ENCODE data around the gene FANCD2.
"Not testable (repeated sequence)": the region's sequence is repeated elsewhere in the genome, so short reads cannot be mapped to it uniquely, and the experiment has no call there.

The FANCD2 gene

DNA sequence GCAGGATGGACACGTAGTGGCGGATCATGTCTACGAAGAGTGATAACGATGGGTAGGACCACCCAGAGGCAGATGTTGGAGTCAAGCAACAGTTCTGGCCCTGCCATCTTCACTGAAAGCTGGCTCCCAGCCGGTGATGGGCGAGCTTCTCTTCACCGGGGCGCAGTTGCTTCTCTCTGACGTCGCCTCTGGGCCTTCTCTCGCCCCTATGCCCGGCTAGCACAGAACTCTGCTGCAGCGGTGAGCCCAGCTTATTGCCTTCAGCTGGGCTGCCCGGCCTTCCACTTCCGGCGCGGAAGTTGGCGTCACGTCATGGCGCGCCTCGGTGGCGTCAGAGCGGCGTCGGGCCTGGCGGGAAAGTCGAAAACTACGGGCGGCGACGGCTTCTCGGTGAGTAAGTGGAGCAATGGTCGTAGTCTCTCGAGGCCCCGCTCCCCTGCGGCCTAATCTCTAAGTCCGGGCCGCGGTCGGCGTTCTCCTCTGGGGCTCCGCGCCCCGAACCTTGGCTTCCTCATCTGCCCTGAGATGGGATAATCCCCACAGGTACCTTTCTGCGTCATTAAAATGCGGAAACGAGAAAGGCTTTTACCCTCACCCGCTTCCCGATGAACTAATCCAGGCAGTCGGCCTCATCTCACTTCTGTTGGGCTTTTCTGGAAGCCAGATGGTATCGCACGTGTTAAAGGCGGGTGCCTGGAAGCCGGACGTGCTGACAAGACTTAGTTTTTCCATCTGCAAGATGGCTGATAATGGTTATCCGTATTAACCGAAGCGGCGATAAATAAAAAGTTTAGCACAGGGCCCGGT is at the start of gene FANCD2:
TSS of gene FANCD2 (plus strand) at position 354 of the 807 bp plus-strand sequence. CDS start 2,221 bp downstream, outside the sequence.
- peak; percentile 83 for DNase-seq

DNA sequence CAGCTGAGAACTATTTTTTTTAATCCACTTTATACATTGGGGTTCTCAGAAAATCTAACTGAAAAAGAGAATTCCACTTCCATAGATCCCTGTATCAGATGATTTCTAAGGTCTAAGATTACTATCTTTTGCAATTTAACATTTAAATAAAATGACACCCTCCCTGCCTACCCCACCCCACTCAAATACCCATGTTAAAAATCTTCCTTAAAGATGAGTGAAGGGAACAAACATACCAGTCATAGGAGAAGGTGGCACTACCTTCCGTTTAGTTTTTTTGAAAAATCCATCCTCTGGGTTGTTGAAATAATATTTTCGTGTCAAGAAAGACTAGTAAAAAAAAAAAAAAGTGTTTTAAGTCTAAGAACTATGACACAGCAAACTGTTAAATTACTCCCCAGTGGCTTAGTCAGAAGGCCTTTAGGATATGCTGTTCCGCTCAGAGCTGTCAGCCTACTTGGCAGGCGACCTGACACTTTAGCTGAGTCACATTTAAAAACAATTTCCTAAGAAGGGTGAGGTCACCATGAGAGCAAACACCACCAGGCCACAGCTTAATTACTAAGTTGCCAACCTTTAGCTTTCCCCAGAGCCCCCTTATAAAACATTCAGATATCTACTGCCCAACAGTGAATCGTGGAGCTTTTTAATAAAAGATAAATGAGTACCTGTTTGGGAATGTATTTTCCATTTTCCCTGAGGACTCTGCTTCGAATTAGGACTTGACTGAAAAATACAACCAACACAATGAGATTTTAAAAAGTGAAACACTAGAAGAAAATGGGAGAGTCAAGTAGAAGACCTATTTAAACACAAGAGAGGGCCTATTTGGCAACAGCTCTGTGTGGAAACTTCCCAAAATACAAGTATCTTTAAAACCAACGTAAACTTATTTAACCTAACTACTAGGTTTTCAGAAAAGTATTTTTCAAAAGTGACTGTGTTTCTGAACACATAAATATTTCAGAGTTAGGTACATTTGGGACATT is 49.2 kb upstream of the FANCD2 start:
- DNase-seq, result no peak

DNA sequence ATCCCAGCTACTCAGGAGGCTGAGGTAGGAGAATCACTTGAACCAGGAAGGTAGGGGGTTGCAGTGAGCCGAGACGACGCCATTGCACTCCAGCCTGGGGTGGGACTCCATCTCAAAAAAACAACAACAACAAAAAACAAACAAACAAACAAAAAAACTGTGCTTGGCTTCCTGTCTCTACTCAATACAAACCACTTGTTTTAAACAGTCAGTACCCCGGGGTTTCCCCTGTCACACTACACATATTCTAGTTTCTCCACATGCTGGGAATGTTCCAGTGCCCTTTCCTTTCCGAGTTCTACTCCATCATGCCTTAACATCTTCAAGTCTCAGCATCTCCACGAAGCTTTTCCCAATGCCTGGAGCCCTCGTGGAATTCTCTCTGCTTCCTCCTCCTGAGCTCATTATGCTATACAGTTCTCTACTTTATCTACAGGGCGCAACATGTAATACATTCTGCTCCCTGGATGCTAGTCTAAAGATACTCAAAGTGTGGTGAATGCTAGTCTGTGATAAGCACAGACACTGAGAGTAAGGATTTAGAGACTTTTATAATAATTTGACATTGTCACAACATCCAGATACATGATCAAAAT is 47.4 kb upstream of the FANCD2 start:
- DNase-seq, result no peak

DNA sequence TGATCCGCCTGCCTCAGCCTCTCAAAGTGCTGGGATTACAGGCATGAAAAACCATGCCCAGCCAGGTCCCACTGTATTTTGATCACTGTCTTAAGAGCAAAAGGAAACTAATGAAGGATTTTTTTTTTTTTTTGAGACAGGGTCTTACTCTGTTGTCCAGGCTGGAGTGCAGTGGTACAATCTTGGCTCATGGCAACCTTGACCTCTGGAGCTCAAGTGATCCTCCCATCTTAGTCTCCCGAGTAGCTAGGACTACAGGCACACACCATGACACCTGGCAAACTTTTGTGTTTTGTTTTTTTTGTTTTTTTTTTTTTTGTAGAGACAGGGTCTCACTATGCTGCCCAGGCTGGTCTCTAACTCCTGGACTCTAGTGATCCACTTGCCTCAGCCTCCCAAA is 46.0 kb upstream of the FANCD2 start:
- no peak for DNase-seq

DNA sequence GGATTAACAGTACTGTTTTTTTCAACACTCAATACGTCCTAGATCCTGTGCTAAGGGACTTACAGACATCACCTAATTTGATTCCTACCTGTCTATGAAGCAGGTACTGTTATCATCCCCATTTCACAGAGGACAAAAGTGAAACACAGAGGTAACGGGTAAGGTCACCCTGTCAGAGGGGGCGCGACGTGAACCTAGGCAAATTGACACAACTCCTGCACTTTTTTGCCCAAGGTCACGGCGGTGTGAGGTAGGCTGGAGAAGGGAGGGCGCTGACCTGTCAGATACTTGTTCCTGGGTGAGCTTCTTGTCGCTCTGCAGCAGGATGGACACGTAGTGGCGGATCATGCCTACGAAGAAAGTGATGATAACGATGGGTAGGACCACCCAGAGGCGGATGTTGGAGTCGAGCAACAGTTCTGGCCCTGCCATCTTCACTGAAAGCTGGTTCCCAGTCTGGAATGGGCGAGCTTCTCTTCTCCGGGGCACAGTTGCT is 40.0 kb upstream of the FANCD2 start:
- DNase-seq, result no peak

DNA sequence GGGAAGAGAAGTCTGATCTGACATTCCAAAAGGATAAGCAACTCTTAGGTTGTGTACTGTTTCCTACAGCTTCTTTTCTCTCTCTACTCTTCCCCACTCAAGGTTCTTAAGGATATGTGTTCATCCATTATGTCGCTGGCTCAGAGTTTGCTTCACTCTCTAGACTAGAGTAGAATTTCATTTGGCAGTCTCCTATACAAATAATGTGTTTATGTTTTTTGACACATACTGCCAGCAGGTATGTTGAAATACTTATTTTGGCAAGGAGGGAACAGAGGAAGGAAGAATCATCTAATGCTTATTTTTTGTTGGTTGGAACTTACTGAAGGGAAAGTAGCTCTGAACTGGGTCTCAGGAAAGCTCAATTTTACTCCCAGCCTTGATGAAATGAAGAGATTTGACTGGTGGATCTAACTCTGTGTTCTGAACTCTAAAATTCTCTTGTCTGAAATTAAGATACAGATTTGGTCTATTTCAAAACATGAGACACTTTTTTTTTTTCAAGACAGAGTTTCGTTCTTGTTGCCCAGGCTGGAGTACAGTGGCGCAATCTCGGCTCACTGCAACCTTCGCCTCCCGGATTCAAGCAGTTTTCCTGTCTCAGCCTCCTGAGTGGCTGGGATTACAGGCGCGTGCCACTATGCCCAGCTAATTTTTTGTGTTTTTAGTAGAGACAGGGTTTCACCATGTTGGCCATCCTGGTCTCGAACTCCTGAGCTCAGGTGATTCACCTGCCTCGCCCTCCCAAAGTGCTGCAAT is 32.0 kb upstream of the FANCD2 start:
- DNase-seq, result no peak

DNA sequence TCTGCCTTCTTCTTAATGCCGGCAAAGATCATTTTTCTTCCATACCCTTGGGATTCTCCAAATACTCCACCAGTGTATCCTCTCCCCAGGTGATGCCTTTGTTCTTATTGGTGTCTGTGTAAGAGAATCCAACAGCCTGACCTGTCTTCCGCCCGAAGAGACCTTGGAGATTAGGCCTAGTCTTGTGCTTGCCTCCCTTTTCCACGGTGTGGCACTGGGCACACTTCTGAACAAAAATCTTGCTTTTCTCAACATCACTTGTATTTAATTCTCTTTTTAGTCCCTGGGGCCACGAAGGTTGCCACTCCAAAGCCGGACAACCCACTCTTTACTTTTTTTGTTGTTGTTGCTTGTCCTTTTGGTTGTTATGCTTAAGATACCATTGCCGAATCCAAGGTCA is 25.6 kb upstream of the FANCD2 start:
- no peak for DNase-seq

DNA sequence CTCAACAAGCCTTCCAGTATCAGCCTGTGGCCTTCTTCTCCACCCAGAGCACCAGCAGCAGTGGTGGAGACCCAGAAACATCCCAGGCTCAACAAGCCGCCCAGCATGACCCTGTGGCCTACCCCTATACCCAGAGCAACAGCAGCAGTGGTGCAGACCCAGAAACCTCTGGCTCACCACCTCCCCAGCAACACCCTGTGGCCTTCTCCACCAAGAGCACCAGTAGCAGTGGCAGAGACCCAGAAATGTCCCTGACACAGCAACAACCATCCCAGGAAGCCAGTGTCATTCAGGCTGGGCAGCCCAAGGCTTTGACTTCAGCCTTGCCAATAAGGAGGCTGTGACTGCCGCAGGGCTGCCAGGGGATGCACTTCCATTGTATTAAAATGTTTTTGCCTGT is 23.3 kb upstream of the FANCD2 start:
- DNase-seq, result no peak

DNA sequence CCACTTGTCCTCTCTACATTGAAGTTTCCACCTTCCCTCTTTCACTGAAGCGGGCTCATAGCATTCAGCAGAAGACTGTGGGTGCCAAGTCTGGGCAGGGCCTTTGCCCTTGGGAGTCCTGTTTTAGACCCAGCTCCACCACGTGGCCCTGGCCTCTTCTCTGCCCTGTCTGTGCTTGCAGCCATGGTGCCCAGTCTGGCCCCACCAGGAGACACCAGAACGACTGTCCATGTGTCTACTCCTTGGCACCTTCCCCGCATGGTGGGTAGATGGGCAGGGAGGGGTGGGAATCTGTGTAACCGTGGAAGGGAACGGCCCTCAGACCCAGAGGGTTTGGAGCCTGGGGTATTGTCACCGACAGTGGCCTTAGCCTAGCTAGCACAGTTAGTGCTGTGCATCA is 21.7 kb upstream of the FANCD2 start:
- no peak for DNase-seq

DNA sequence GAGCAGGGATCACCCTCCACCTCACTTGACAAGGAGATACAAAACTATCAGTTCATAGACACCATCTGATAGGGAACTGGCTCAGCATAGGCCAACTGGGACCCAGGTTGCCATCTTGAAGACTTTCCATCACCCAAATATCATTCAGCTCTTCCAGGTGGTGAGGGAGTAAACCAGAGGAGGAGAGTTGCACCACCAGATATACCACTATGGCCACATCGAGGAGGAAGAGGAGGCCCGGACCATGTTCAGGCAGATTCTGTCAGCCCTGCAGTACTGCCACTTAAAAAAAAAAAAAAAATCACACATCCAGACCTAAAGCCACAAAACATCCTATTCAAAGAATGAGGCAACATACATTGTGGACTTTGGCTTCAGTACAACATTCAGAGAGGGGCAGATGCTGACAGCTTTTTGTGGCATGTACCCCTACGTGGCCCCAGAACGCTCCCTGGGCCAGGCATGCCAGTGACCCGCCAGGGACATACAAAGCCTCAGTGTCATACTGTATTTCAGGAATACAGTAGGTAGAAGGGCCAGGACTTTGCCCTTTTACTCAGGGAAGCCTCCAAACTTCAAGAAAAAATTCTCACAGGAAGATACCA is 21.2 kb upstream of the FANCD2 start:
- no peak for DNase-seq

DNA sequence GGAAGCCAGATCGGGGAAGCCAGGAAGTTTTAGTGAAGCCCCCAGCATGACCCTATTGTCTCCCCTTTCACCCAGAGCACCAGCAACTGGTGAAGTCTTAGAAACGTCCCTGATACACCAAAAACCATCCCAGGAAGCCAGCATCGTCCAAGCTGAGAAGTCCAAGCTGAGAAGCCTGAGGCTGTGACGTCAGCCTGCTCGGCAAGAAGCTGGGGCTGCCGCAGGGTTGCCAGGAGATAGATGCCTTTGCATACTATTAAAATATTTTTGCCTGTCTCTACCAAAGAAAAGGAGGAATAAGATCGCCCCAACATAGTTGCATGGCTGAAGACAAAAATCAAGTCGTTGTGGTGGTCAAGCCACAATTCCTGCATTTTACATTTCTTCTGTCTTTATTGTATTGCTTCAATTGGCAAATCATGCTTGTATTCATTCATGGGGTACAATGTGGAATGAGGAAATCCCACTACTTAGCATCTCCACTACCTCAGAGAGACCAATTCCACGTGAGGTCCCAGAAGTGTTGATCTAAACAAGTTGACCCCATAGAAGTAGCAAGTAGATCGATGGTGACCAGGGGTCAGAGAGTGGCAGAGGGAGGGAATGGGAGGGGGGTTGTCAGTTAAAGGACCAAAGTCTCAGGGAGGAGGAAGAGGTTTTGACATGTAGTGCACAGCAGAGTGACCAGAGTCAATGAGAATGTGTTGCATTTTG is 20.0 kb upstream of the FANCD2 start:
- no peak for DNase-seq

DNA sequence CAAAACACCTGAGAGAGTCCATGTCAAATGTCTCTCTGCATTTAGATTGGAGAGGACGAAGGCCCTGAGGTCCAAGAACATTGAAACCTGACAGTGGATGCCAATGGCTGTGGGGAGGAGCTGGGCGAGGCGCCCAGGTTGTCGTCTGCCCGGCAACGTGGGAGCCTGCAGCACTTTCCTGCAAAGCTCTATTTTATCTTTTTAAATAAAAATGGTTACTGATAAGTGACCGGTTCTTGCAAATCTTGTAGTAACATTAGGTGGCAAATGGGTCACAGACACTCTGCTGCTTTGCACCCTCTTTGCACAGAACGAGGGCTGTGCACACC is 19.5 kb upstream of the FANCD2 start:
- no peak for DNase-seq

DNA sequence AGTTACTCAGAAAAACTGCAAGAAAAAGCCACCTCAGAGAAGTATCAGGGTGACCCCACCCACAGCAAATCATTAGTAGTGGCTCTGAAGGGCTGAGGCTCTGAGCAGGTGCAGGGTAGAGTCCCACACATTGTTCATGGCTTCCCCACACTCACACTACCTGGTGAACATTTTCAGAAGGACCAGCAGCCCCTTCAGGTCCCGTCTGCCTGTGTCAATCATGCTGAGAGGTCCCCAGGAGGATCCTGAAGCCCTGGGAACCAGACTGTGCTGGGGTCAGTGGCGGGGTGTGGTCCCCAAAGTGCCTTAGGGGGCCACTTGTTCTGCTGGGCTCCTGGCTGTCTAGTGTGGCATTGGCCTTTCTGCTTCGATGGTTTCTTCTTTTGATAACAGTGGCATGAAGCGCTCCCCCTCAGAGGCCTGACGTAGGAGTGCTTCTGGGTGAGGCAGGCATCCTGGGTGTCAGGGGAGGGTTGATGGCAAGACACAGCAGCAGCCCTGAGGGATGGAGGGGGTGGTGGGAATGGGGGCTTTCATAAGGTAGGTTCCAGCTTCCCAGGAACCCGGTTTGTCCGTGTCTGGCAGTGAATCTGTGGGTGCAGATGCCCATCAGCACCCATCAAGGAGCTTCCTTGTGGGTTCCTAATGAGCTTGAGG is 19.0 kb upstream of the FANCD2 start:
- DNase-seq, result no peak

DNA sequence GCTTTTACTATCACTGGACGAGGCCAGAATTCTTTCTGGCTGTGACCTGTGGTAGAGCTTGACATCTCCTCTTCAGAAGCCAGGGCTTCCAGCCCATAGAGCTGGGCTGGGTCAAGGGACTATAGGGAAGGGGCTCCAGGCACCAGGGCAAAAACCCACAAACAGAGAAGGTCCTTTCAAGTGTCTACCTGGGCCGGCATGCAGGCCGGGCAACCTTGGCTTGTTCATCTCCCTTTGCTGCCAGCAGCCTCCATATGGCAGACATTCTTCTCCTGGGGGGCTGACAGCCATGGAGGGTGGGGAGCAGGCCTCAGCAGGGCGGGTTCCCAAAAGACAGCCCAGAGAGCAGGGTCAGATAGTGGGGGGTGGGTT is 18.0 kb upstream of the FANCD2 start:
- not testable (repeated sequence) for DNase-seq

DNA sequence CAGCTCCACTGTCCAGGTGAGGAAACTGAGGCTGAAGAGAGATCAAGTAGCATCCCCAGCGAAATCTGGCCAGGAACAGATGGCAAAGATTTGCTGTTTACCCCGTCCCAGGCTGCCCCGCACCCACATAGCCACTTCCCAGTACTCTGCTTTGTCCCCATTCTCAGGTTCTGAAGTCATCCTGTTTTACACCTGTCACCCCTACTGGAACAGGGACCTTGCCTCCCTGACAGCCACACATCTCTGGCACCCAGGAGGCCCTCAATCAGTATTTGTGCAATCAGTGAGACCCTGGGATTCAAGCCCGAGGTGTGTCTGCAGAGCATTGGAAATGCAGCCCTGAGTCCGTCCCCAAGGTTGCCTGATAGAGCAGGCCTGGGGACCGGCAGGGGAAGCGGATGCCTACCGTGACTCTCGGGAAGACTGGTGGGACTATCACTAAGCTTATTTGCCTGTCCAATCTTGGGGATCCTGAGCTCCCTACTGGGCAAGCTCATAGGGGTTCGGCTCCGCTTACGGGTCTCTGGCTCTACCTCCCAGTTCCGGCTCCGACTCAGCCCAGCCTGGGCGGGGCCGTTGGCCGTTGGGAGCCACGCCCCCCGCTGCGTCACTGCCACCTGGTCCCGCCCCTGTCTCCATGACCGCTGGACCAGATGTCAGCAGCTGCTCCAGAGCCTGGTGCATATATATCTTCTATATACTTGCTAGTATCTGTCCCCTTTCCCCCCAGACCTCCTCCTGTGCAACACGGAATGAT is 17.5 kb upstream of the FANCD2 start:
- DNase-seq, result peak; percentile 64

DNA sequence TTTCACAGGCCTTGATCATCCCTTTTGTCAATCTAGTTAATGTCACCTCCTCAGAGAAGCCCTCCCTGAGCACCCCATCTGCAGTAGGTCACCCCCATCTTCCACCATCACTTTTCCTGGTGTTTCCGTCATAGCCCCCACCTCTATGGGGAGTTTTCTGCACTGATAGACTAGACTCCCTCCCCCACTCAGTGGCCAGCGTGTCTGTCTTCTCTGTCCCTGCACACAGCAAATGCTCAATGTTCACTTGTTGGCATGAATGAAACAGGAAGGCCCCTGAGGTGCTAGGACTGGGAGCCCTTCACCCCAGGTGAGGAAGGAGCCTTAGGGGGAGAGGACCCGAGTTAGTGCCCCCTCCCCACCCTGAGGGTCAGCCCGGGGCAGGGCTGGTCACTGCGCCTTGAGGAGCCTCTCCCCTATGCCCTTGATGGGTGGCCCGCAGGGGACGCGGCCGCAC is 15.8 kb upstream of the FANCD2 start:
- no peak for DNase-seq

DNA sequence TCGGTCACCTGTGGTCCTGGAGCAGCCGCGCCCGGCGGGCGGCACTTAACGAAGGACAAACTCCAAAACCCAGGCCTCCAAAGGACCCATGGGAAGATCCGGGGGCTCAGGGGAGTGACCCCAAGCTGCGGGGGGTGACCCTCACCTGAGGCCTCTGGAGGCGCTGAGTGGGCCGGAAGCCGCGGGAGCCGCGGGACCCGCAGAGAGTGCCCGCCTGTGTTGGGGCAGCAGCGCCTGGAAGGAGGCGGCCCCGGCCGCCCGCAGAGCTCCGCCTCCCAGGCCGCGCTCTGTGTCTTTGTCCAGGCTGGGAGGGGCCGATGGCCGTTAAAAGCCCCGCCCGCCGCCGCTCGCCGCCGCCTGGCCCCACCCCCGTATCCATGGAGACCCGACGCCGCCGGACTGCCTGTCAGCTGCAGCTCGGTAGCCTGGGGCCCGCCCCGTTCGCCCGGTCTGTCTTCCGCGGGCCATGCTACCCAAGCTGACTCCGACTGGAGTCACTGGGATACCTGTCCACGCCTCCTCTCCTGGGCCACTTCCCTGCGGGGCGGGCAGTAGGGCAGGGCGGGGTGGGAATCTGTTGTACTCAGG is 15.3 kb upstream of the FANCD2 start:
- peak; percentile 92 for DNase-seq

DNA sequence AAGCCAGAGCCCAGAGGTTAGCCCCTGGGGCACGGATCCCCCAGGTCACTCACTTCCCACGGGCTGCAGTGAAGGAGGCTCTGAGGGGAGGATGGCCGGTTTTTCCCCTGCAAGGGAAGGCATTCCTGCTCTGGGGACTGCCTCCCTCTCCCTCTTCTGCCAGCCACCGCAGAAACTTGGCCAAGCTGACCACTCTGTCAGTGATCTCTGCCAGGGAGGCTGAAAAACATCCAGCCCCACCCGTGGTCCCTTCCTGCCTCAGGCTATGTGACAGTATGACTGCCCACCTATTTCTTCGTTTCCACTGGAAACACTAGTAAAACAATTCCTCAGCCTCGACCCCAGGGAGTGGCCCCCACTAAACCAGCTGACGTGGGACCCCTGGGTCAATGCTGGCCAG is 14.6 kb upstream of the FANCD2 start:
- DNase-seq, result no peak

DNA sequence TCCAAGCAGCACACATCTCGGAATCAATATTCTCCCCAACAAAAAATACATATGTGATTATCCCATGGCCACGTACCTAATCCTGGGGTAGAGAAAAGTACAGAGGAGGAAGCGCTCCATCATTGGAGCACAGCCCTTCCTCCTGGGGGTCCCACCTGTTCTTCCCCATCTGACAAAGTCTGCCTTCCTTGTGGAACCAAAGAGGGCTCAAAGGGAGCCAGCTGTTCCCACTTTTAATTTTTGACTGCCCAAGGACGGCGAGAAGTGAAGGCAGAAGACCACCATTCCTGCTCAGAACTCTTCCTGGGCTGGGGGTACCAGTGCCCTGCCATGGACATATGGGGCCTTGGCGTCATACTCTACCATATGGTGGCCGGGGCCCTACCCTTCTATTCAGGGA is 14.1 kb upstream of the FANCD2 start:
- no peak for DNase-seq

DNA sequence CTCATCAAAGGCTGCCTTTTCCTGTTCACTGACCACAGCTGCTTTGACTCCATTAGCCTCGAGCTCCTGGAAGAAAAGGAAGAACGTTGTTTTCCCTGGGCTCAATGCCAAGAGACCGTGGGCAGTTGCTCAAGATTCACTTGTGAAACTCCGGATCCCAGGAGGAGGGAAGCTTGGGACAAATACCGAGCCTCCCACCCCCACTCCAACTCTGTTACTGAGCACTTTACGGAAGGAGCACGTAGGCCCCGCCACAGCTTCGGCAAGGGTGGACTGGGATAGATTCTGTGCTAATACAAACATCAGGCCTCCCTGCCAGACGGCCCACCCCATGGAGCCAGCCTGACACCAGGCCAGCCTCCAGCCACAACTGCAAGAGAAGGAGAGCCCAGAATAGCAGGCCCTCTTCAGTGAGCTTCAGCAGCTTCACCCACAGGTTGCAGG is 10.8 kb upstream of the FANCD2 start:
- DNase-seq, result no peak

Data from NCI-H82 (cell line).